ENCODE measurements around the gene ZNF425.
"Not testable (repeated sequence)": the region's sequence is repeated elsewhere in the genome, so short reads cannot be mapped to it uniquely, and the experiment has no call there.

Gene ZNF425

DNA sequence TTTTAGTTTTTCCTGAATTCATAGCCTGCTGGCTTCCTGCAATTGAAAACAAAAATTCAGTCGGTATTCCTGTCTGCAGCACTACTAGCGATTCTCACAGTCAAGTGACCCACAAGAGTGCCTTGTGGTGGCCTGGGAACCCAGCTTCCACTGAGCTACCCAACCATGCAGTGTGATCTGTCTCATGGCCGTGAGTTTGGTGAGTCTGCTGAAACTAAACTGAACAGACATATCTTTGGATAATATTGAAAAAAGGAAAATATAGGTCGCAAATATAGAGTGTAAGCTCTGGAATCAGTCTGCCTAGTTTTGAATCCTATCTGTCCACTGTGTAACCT lies 53.7 kb downstream of the ZNF425 start:
- DNase-seq: no peak

DNA sequence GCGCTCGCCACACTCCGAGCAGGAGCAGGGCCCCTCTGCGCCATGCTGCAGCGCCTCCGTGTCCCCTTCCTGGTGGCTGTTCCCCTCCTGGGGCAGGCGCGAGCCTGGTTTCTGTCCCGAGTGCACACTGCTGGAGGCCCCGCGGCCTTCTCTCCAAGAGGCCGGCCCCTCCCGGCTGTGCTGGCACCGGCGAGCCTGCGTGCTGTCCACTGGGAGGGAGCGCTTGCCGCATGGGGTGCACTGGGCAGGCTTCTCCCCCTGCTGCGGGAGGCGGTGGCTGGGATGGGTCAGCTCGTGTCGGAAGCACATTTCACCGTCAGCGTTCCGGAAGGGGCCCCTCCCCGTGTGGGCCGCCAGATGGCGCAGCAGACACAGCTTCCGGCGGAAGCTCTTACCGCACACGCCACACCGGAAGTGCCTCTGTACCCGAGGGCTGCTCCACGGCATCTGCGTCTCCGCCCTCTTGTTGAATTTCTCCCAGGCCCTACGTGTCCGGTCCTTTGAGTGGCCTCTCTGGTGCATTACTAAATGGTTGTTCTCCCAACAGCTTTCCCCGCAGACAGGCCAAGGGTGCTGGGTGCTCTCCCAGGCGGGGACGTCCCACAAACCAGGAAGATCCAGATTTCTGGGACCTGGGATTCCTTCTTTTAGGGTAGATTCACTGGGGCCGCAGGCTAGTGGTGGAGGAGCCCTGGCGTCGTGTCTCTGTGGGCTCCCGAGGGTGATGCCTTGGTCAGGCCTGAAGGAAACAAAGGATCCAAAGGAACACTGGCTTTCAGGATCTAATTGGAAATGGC lies 54.3 kb downstream of the ZNF425 start:
- no peak for DNase-seq

DNA sequence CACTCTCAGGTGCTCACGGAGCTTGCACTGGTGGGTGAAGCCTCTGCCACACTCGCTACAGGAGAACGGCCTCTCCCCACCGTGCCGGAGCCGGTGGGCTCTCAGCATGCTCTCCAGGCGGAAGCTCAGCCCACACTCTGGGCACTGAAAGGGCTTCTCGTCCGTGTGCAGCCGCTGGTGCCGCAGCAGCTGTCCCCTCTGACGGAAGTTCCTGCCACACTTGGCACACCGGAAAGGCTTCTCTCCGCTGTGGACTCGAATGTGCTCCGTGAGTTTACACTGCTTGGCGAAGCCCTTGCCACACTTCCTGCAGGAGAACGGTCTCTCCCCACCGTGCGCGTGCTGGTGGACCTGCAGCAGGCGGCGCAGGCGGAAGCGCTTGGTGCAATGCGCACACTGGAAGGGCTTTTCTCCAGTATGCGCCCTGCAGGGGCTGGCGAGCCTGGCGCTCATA lies 54.9 kb downstream of the ZNF425 start:
- DNase-seq: no peak

DNA sequence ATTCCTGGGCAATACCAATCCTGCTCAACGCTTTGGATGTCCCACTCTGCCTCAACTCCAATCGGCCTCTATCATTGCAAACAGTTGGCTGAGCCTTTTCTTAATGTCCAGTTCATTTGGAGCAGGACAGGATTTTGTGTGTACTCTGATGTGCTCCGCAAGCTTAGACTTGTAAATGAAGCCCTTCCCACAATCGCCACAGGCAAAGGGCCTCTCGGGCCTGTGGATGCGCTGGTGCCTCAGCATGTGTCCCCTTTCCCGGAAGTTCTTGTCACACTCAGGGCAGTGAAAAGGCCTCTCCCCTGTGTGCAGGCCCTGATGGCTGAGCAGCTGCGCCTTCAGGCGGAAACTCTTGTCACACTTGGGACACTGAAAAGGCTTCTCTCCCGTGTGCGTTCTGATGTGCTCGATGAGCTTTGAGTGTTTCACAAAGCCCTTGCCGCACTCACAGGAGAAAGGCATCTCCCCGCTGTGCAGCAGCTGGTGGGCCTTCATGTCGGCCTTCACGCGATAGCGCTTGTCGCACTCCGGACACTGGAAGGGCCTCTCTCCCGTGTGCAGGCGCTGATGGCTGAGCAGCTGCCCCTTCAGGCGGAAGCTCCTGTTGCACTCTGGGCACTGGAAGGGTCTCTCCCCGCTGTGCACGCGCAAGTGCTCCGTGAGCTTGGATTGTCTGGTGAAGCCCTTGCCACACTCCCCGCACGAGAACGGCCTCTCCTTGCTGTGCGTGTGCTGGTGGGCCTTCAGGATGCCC lies 55.6 kb downstream of the ZNF425 start:
- no peak for DNase-seq

DNA sequence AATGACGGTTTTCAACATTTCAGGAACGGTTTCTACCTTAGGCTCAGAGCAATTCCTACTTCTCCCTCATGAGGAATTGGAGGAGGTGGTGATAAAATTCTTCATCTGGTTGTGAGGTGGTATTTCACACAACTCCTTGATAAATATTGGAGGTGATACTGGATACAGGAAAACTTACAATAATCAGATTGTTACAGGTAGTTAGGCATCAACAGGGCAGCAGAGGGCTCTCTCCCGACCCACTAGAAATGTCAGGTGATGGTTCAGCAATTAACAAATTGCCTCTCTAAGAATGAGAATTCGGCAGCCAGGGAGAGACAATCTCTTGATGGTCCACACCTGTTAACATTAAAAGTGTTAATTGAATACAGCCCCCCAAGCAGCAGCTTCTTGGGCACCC lies 58.3 kb downstream of the ZNF425 start:
- no peak for DNase-seq

DNA sequence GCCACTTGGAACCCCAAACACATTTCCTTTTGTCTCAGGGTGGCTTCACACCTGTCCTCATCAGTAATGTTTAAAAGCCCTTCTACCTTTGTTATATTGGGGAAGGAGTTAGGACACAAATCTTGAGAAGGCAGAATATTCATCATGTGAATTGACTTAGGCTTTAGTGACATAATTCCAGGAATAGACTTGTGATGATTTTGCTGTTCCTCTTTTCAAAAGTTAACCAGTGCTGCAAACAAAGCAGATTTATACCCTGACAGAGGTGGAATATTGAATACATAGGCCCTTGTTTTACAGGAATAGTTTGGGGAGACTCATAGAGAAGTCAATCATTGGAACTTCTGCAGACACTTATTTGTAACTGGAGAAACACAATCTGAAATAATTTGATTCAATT lies 62.6 kb downstream of the ZNF425 start:
- DNase-seq: no peak

DNA sequence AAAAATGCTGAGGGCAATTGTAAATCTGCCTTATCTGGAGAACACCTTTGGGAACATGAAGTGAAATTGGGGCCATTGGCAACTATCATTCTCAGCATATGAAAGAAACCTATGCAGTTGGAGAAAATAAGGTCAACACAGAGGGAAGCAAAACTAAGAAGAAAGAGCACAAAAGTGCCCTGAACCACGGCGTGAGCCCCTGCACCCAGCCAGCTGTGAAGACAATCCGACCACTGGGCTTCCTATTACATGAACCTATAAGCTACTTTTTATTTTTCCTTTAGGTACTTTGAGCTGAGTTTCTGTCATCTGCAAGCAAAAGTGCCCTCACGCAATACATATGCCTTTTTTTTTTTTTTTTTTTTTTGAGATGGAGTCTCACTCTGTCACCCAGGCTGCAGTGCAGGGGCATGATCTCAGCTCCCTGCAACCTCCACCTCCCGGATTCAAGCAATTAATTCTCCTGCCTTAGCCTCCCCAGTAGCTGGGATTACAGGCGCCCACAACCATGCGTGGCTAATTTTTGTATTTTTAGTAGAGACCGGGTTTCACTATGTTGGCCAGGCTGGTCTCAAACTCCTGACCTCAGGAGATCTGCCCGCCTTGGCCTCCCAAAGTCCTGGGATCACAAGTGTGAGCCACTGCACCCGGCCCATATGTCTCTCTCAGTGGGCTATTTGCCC lies 63.8 kb downstream of the ZNF425 start:
- not testable (repeated sequence) for DNase-seq

DNA sequence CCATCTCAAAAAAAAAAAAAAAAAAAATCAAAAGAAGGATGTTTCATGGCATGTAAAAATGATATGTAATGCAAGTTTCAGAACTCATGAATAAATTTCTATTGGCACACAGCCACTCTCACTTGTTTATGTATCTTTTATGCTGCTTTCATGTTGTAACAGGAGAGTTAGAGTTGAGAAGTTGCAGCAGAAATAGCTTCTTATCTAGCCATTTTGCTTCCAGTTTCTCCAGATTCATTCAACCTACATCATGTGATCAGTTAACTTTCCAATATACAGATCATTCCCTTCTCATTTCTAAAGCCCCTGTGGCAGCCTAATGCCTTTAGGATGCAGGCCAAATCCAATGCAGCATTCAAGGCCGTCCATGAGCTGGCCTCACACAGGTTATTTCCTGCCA lies 66.0 kb downstream of the ZNF425 start:
- no peak for DNase-seq

DNA sequence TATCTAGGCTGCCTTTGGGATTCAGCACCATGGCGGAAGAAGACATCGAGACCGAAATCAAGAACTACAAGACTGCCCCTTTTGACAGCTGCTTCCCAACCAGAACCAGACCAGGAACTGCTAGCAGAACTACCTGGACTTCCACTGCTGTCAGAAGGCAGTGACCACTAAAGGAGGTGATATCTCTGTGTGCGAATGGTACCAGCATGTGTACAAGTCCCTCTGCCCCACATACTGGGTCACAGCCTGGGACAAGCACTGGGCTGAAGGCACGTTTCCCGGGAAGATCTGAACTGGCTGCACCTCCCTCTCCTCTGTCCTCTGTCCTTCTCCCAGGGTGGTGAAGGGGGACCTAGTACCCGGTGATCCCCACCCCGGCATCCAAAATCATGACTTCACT lies 72.2 kb downstream of the ZNF425 start:
- DNase-seq: no peak

DNA sequence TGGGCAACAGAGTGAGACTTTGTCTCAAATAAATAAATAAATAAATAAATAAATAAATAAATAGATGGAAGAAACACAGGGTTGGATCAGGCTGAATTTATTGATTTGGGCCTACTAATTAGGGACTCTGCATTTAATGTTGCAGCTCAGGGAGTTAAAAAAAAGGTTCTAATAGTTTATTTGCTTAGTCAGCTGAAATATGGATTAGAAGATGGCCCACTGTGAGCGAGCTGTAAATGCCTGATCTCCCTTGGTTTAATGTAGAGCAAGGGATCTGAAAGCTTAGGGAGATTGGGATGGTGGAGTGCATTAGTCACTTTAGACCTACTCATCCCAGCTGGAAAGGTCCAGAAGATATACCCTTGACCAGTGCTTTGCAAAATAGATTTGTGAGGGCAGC lies 72.7 kb downstream of the ZNF425 start:
- DNase-seq: no peak
